ENCODE data around the gene SETDB1.

- TF ChIP-seq CTCF (IDR thresholded peaks at IDR 0.05), result no peak
- TF ChIP-seq POLR2A (IDR thresholded peaks at IDR 0.05), result no peak
Measured at GRCh38 chr1:150909585-150910180, 16.5 kb upstream of the SETDB1 start.

Measured in adrenal gland (tissue), 5 donors.